Activated CD4-positive, alpha-beta T cell treated with anti-CD3 and anti-CD28 coated beads, Interleukin-2, amount 10 ng/mL, durations not matched to agents 7 days and 5 days (primary cell): ENCODE data around the gene HIC2. TPM values are rescaled to one million over a fixed set of nuclear protein-coding genes. Genes with fewer than 3 reads are reported as not detected.
"Not testable (repeated sequence)": the region's sequence is repeated elsewhere in the genome, so short reads cannot be mapped to it uniquely, and the experiment has no call there.

Source experiments
- CTCF ChIA-PET: fragments of 350-600 bp; sonication (Branson Sonifier 250); formaldehyde crosslinking; loops from one replicate; lab custom pipeline; 2021; ENCODE audit warnings: antibody characterized with exemption; lab: Charles Lee
- POLR2A ChIA-PET: fragments of 350-600 bp; sonication (Branson Sonifier 250); formaldehyde crosslinking; loops from one replicate; lab custom pipeline; 2021; ENCODE audit warnings: antibody characterized with exemption; lab: Charles Lee
- DNase-seq: peaks from one replicate; pipeline ENCODE4 v3.0.0-alpha.2; 2020
- H3K27ac Mint-ChIP-seq: one replicate; pipeline ENCODE4 v1.8.0; 2021; ENCODE audit warnings: mild to moderate bottlenecking, moderate library complexity, mixed read lengths
- H3K27me3 Mint-ChIP-seq: one replicate; pipeline ENCODE4 v1.8.0; 2021; ENCODE audit warnings: mixed read lengths
- H3K36me3 Mint-ChIP-seq: one replicate; pipeline ENCODE4 v1.8.0; 2021; ENCODE audit warnings: low read depth, mixed read lengths
- H3K4me1 Mint-ChIP-seq: one replicate; pipeline ENCODE4 v1.8.0; 2021; ENCODE audit warnings: mixed read lengths
- H3K4me3 Mint-ChIP-seq: one replicate; pipeline ENCODE4 v1.8.0; 2021; ENCODE audit warnings: mild to moderate bottlenecking, moderate library complexity, mixed read lengths
- H3K9me3 Mint-ChIP-seq: one replicate; pipeline ENCODE4 v1.8.0; 2021; ENCODE audit warnings: mixed read lengths
- total RNA-seq, 2 experiments: library from RNA; stranded (reverse); gene quantifications; one replicate each; pipeline ENCODE4 v1.2.3, GENCODE V29; 2021

Gene HIC2
- total RNA-seq, 2 experiments from 2014 or later, result 5.1 to 5.5 TPM

DNA sequence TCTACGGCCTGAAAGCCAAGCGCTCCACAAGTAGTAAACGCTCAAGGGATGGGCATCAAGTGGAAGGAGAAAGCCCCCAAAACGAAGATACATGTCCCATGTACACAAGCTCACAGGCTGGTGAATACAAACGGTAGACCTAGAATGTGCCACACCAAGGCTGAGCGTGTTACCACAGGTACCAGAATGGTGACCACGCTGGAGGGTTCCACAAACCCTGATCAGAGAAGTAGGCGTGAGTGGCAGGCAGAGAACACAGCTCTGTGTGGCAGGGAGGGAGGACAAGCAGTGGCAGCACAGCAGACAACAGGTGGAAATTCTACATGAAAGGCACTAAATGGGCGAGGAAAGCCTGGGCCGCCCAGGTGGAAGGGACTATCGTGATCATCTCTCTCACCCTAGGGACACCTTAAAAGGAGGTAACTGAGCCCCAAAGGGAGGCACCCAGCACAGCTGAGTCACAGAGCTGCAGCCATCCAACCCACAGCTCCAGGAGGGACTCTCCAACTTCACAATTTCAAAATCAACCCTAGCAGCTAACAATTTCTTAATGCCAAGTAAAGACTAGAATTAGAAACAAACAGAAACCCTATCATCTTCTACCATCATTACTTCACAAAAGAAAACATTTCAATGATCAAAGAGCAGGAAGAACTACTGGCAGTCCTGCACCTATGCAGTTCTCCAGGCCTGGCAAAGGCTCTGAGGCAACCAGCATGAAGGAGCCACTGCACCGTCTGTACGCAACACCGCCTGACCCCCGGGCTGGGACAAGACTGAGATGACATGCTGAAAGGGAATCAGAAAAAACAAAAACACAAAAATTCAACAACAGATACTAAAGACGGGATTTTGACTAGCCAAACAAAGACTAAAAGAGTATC is 82.7 kb downstream of the HIC2 start:
- DNase-seq, H3K4me1 Mint-ChIP-seq, CTCF ChIA-PET, H3K4me3 Mint-ChIP-seq, H3K27ac Mint-ChIP-seq, POLR2A ChIA-PET, H3K9me3 Mint-ChIP-seq, H3K36me3 Mint-ChIP-seq, H3K27me3 Mint-ChIP-seq: not testable (repeated sequence)

Other genes with a start within 250 kb of the HIC2 start
- gene RIMBP3B, start 33.6 kb upstream of the HIC2 start, total RNA-seq, result 1 to 10 TPM in 1 of 2 experiments, under 1 TPM in 1; 0.84 to 1.1 TPM
- 1 to 10 TPM; 1.4 to 2.0 TPM for gene TMEM191C, start 50.0 kb downstream of the HIC2 start, total RNA-seq
- under 1 TPM in 1 of 2 experiments, not detected in 1; 0.92 TPM for gene RIMBP3C, start 134.1 kb downstream of the HIC2 start, total RNA-seq
- gene UBE2L3, start 150.3 kb downstream of the HIC2 start, total RNA-seq, result 10 to 100 TPM; 64.6 to 79.1 TPM
- gene YDJC, start 212.7 kb downstream of the HIC2 start, total RNA-seq, result 10 to 100 TPM; 30.3 to 39.9 TPM
- gene CCDC116, start 215.4 kb downstream of the HIC2 start, total RNA-seq, result under 1 TPM; 0.42 to 0.97 TPM
- gene SDF2L1, start 224.9 kb downstream of the HIC2 start, total RNA-seq, result 10 to 100 TPM; 39.7 to 59.4 TPM
- gene PPIL2, start 248.6 kb downstream of the HIC2 start, total RNA-seq, result 10 to 100 TPM; 75.9 to 82.7 TPM